NCI-H748 treated with DMSO at 0.1 percent for 48 hours (cell line): ENCODE data around the gene ITGA11.

Source experiments
- DNase-seq: peaks from one replicate; lab custom pipeline; 2025; lab: John Stamatoyannopoulos, UW

The ITGA11 gene

DNA sequence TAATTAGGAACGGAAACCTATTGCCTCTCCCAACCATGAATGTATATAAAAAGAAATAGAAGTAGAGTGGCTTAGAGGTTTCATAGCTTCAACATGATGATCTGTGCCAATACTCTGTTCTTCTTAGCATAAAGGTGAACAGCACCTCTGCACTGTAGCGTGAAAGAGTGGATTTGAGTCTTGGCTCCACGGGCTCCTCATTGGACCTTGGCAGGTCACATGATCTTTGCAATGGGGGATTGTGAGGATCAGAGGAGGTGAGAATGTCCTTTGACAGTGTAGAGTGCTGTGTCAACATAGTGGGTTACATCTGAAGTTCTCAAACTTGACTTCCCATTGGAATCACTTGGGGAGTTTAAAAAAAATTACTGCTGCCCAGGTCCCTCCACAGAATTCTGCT is 103.0 kb downstream of the ITGA11 start:
- DNase-seq, result no peak

DNA sequence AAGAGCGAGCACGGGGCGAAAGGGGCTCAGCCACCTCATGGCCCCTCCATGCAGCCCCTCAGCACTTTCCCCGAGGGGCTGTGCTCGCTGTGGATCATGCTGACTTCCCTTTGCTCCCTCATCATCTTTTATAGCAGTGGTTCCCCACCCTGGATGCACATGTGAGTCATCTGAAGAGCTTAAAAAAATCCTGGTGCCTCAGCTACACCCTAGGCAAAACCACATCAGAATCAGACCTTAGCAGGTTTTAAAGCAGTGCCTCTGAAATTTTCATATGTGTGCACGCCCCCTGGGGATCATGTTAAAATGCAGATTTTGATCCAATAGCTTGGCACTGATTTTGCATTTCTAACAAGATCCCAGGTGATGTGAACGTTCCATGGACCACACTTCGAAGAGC is 103.5 kb downstream of the ITGA11 start:
- no peak for DNase-seq

DNA sequence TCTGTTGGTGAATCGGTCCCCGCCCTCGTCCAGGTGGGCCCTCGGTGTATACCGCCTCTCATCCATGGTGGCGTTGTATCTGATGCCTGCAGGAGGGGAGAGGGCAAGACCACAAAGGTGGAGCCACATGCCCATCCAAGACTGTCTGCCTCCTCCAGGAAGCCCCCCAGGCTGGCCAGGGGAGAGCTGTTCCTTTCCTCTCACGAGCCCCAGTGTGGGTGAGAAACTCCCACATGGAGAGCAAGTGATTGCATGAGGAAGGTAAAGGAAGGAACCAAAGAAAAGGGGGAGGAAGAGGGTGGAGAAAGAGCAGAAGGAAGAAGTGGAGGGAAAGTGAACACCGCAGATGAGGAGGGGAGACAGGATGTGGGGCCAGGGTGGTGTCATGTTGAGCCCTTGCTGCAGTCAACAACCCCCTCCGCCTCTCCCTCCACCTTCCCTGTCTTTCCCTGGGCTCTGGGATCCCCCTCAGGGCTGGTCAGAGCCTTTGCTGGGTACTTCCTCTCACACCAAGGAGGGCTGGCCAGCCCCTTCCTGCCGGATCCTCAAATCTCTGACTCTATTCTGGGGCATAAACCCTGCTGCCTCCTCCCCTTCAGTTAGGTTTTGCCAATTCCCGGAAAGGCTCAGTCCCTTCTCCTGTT is 105.1 kb downstream of the ITGA11 start:
- DNase-seq, result no peak

DNA sequence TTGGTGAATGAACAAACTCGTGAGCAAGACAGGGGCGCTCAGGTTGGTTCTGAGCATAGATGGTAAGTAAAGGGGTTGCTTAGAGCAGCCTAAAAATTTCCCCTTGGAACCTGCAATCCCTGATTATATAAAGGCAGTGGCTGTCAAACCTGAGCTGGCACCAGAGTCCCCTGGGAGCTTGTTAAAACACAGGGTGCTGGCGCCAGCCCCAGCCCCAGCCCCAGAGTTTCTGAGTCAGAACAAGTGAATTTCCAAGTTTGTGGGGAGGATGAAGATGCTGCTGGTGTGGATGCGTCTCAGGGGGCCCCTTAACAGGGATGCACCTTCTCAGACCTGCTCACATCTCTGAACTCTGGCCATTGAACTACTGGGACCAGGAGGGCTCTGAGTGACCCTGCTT is 106.2 kb downstream of the ITGA11 start:
- no peak for DNase-seq

DNA sequence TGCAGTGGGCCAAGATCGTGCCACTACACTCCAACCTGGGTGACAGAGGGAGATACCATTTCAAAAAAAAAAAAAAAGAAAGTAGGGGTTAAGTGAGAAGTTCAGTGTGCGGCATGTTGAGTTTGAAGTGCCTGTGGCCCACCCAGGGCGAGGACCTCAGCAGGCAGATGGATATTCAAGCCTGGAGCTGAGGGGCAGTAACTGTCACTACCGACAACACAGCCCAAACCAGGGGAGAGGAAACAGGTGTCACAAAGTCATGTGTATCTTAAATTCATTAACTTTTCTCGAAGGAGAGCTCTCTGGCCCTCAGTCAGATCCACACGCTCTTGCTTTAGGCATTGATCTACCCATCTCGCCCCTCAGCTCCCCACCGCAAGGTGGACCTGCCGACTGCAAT is 109.2 kb downstream of the ITGA11 start:
- no peak for DNase-seq

DNA sequence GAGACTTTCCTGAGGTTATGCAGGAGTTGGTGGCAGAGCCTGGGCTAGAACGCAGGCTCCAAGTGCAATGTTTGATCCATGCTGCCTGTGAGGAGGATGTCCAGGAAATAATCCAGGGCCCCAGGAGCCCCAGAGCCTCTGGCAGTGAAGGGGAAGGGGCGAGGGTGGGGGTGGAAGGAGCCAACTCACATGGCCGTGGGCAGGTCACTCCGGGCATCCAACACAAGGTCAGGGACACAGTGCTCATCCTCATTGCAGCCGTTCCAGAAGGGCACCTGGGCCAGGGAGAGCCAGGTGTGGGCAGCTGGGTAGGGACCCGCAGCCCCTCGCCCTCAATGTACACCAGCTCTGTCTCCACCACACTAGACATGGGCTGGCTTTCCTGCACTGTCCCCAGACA is 110.7 kb downstream of the ITGA11 start:
- DNase-seq, result no peak

DNA sequence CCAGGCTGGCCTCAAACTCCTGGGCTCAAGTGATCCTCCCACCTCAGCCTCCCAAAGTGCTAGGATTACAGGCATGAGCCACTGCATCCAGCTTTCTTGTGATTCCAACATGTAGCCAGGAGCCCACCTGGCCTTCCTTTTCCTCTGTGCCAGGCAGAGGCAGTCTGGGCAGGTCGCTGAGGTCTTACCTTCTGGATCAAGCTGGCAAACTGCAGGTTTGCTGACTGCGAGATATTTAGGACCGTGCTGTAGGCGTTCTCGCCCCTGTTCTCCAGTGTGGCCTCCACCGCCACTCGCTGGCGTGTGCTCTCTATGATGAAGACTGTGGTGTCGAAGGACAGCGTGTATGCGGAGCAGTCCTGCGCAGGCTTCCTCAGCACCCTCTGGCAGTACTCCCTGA is 112.0 kb downstream of the ITGA11 start:
- DNase-seq, result no peak

DNA sequence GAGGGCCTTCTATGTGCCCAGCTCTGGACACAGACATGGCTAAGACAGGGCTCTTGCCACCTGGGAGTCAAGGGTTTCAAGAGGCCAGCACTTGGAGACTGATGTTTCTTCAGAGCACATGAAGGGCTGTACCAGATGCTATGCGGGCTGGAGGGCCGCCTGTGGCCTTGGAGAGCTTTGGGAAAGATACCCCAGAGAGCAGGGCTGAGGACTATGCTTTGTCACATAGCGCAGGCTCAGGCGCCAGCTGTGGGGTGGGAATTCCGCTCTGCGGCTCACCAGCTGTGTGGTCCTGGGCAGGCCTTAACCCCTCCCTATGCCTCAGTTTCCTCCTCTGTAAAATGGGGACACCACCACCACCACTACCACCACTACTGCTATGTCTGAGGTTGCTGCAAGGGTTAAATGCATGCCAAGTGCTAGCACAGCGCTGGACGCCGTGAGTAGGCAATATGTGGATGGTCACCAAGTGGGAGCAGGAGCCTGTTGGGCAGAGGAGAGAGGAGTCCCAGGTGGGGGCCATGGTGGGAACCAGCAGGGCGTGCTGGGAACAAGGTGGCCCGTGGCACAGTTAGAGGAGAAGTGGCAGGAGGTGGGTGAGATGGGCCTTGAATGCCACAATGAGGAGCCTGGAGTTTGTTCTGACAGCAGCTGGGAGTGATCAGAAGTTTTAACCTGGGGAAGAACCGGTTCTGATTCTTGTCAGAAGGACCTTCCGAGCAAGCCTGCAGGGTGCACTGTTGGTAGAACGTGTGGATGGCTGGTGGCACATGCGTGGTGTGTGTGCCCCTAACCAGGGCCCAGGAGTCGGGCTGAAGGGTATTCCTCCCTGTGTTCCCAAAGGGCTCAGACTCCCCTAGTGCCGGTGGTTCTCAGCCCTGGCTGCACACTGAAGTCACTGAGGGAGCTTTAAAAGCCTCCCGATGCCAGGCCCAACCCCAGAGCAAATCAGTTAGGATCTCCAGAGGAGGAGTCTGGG is 112.7 kb downstream of the ITGA11 start:
- DNase-seq, result no peak

DNA sequence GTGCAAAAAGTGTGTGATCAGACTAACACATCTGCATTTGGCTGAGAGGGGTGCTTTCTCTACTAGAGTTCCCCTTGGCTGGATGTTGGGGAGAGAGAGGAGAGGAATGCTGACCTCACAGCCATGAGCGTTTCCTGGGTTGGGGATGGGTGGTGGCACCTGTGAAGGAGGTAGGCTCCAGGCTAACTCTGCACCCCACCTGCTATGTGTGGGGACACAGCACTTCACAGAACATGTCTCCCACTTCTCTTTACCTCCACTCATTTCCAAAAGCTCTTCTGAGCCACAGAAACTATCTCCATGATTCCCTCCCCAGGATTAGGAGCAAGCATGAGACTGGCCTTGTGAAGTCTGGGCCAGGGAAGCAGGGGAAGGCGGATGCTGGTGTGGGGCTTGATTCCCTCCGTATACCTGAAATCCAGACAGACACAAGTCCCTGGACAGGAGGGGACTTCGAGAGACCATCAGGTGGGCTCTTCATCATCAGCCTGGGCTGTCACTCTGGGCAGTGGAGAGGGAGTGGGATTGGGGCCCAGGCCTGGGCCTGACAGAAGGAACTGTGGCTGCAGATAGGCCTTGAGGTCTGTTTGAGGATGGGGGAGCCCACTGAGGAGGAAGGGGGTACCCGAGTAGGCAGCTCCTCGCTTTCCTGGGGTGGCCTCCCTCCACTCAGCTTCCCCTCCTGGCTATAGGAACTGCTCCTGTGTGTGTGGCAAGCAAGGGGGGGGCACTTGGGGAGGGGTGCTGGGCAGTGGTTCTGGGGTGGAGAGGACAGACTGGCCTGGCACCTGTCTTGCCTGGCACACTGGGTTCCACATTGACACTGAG is 113.7 kb downstream of the ITGA11 start:
- DNase-seq, result no peak

DNA sequence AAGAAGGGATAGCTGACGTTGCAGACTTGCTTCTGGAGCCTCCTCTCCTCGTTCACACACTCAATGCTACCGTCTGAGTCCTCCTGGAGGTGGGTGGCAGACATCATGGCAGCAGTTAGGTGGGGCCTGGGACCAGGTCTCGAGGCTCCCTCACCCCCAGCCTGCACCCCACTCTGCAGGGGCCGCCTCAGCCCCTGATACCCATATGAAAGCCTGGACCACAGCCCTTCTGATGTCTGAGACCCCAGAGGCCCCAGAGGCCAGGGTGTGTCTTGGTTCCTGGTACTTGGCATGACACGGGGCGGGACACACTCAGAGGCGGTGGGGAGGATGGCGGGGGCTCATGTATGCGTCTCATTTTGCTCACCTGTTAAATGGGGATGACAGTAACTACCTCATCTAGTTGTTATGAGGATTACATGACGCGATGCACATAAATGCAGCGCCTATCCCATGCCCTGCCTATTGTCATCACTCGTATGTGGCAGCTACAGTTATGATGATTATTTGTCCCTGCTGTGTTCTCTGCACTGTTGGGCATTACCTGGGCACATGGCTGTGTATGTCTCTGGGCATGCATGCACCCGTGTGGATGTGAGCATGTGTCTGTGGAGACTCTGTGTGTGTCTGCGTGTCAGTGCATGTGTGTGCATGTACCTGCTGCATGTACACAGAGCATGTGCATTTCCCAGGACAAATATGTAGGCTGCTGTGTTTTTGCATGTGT is 114.5 kb downstream of the ITGA11 start:
- no peak for DNase-seq

DNA sequence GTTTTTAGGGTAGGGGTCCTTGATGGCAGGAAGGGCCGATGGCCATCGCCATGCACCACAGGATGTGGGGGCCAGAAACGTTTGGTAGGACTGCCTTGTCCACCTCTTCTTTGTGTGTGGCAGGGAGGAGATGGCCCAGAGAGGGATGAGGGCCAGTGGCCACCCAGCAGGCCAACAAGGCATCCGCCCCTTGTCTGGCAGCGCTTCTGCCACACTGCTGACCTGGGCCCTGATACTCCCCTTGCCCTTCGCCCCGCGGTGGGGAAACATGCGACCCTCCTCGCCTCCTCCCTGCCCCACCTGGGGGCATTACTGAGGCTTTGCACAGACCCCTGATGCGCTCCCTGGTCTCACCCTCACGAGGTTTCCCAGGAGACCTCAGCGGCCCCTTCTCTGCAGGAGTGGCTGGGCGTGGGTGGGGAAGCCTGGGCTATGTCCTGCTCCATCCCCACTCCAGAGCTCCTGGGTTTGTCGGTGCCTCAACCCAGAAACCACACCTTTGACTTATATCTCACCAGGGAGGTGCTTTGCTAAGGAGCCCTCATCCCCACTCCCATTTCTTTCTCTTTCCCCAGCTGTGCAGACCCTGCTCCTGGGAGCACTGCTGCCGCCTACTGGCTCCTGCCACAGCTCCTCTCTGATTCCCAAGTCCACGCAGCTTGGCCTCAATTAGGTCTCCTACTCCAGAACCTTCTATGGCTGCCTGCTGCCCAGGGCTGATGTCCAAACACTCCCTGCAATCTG is 115.7 kb downstream of the ITGA11 start:
- no peak for DNase-seq

DNA sequence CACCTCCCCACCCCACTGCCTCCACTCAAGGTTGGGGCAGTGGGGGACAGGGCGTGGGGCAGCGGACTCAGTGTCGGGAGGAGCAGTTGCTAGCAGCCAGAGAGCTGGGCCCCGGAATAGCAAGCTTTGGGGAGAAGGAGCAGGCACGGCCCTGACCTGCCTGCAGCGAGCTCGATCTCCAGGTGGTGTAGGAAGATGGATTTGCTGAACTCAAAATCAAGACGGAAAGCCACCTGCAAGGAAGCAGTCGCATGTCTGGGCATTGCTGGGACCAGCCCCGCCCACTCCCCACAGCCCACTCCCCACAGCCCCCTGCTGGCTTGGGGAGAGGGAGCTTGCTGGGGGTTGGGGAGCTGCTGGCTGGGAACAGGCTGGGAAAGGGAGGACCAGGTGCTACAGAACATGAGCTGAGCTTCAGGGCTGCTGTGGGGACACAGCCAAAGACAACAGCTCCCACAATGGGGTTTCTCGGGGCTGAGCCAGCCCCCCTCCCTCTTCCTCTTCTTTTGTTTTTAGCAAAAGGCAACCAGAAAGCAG is 116.4 kb downstream of the ITGA11 start:
- DNase-seq, result no peak

DNA sequence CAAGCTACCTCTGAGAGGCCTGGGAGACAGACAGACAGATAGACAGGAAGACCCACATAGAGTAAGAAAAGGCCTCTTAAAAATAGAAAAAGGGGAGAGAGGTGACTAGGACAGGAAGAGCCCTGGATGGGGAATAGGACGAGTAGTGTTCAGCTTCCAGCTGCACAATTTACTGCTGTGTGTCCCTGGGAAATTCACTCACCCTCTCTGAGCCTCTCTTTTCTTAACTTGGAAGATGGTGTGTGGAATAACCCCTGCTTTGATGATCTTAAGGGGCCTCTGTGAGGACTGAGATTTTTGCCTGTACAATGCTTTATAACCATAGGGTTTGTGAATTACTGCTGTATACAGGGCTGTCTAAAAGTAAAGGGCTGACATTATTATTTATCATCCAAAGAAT is 116.9 kb downstream of the ITGA11 start:
- DNase-seq, result no peak

DNA sequence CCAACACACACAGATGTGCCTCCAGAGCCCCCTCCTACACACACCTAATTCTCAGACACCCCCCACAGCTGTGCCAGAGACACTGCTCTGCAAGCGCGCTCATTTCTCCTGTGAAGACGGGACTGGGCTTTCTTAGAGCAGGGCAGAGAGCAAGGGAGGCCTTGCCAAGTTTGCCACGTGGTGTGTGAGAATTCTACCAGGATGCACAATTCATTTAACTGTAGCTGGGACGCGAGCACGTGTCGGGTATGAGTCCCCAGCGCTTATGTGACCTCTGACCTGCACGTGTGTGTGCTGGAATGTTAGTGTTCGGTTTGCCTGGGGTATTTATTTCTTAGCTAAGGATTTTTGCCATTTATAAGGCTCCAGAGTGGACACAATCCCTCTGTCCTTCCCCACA is 117.4 kb downstream of the ITGA11 start:
- DNase-seq, result no peak

DNA sequence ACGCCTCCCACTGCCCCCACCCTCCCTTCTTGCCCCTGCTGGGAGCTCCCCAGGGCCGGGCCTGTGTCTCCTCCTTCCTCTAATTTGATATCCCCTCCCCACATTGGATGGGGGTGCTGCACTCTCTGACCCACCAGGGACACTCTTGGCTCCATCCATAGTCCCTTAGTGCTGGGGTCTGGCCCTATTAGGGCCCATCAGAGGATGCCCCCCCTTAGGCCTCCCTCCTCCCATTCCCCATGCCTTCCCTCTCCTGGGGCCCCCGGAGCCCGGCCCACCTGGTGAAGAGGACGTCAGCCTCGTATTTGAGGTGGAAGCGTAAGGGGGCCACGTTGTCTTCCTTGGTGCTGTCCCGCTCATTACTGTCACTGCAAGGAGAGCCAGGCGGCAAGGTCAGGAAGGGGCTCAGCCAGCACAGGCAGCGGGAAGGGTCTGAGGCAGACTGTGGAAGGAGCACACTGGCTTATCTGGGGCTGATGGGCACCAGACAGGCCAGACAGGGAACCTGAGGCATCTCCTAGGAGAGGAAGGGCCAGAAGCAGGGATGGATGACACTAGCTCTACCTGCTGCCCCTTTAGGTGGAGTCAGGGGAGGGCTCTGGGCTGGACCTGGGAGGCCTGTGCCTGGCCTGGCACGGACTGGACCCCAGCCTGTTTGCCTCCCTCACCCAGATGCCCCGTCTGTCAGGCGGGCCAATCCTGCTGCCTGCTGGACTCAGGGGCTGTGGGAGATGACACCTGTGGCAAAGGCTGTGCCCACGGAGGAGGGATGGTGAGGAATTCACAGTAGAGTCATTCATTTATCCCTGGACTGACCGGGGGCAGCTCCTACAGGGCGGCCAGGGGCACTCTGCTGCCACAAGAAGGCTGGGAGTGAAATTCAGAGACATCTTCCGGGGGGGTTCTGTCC is 118.2 kb downstream of the ITGA11 start:
- no peak for DNase-seq

DNA sequence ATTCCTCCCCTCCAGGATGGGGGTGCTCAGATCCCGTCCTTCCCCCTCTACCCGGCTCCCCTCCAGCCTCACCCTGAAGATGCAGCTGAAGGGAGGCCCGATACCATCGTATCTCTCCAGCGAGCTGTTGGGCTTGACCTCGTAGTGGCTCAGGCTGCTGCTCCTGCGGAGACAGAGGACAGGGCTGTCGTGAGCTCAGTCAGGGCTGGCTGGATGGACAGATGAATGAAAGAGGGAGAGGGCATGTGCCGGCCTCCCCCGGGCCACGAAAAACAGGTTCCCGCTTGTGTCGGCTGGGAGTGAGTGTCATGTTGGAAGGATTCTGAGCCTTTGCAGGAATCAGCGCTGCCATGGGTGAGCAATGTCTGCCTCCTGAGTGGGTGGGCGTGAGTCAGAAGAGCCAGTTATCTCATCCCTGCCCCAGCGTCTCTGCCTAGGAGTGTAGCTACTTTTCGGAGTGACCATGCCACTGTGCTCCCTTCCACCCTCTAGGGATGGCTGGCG is 119.2 kb downstream of the ITGA11 start:
- no peak for DNase-seq

DNA sequence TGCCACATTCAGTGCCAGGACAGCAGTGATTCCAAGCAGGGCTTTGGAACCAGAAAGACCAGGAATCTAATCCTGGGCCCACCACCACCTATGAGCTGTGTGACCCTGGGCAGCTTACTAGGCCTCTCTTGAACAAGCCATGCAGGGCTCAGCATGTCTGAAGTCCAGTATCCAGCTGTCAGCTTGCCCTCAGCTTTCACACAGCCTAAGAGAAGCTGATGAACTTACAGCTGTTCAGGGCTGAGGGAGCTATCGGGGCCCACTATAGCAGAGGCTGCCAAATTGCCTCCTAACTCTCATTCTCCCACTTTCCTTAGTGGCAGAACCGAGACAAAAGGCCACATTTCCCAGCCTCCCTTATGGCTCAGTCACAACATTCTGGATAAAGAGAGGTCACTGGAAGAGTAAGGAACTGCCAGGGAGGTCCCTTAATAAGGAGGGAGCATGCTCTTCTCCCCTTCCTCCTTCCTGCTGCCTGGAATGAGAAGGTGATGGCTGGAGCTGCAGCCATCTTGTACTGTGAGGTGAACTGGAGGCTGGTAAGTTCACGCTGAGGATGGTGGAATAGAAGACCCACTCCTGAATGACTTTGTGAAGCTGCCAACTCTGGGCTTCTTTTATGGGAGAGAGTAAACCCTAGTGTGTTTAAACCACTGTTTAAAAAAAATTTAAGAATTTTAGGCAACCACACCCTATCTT is 120.0 kb downstream of the ITGA11 start:
- no peak for DNase-seq

DNA sequence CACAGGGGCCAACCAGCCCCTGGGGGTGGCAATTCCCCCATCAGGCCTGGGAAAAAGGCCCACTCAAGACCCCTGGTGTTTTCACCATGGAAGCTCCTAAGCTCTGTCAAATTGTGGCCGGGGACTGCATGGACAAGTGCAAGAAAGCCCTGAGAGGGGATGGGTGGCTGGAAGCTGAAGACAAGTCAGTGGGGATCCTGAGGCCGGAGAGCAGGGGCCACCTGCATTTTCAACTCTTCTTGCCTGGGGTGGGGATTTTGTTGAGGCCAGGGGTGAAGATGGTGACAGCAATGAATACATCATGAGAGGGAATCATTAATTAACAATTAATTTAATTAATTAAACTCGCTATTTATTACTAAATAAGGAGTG is 120.5 kb downstream of the ITGA11 start:
- DNase-seq, result no peak
